ENCODE results near the gene TSHZ2. TPM values are rescaled to one million over a fixed set of nuclear protein-coding genes. Genes with fewer than 3 reads are reported as not detected.

TSHZ2 gene
- total and polyA plus RNA-seq, 9 of the 15 experiments (the other 6 are each of a cell fraction or from before 2014, with no cell fraction given): 0.03 to 0.20 (median 0.05) TPM; not detected in 4

DNA sequence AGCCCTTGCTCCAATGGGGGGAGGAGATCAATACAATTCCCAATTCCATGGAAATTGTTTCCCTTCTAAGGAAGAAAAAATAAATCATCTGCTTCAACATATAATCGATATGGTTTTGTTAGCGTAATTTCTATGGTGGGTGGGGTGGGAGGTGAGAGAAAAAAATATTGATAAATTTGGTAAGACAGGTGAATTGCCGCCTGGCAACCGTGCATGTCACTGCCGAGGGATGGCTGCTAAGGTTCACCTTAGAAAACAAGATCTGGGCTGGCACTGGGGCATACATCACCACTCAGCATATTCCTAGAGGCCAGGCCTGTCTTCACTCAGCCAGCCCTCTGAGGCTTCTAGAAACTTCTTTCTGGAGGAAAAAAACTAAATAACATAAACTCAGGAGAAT lies 517.4 kb downstream of the TSHZ2 start (continued):
- TF ChIP-seq HOXB6 (CRISPR knock-in tag; IDR thresholded peaks at IDR 0.05; ENCODE audit: borderline replicate concordance): no peak
- TF ChIP-seq SAP30 (IDR thresholded peaks at IDR 0.05; ENCODE audit: borderline replicate concordance, insufficient read depth, low read depth, low read length, poor library complexity, severe bottlenecking): no peak
- TF ChIP-seq, protein P1, sequence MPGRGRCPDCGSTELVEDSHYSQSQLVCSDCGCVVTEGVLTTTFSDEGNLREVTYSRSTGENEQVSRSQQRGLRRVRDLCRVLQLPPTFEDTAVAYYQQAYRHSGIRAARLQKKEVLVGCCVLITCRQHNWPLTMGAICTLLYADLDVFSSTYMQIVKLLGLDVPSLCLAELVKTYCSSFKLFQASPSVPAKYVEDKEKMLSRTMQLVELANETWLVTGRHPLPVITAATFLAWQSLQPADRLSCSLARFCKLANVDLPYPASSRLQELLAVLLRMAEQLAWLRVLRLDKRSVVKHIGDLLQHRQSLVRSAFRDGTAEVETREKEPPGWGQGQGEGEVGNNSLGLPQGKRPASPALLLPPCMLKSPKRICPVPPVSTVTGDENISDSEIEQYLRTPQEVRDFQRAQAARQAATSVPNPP (IDR thresholded peaks at IDR 0.05; ENCODE audit: borderline replicate concordance, insufficient read depth, insufficient read length): no peak
- TF ChIP-seq RCOR1 (IDR thresholded peaks at IDR 0.05; ENCODE audit: borderline replicate concordance in 1 of 2, low read depth in 2 of 2, low read length in 2 of 2): no peak
- no peak for TF ChIP-seq ZNF780A (CRISPR knock-in tag; IDR thresholded peaks at IDR 0.05)
- no peak for TF ChIP-seq ZNF124 (CRISPR knock-in tag; IDR thresholded peaks at IDR 0.05)
- no peak for TF ChIP-seq NFXL1 (CRISPR knock-in tag; IDR thresholded peaks at IDR 0.05)
- no peak for TF ChIP-seq ZNF589 (CRISPR knock-in tag; IDR thresholded peaks at IDR 0.05; ENCODE audit: low read depth)

DNA sequence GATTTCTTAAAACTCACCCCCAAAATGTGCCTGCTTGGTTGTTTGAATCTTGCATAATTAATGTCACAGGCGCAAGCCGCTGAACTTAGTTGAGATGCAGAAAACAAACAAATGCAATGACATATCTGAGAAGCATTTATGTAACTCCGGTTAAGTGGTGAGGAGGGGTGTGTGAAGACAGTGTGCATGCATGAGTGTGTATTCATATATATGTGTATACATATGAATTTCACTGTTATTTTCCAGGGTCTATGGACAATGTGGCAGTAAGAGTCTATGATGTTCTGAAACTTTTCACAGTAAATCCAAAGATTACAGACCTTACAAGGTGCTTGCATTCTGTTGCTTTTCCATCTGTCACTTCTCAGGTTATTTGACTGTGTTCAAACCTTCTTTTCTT lies 518.5 kb downstream of the TSHZ2 start:
- no peaks in the 10 kb centered on the region for H3K4me1 ChIP-seq (replicated peaks in 1 of 2; ENCODE audit: control insufficient read depth in 2 of 2, insufficient read depth in 2 of 2, low read length in 2 of 2)
- no peaks in the 10 kb centered on the region for H3K36me3 ChIP-seq (ENCODE audit: control insufficient read depth, insufficient read depth, low read length)
- intact Hi-C loops (cut with micrococcal nuclease) (loop anchor here (5.0 kb wide), 1 partner anchor 68 kb away; no protein-coding TSS in a partner anchor), in situ Hi-C loops (cut with MboI) (no loop called here)
- H4K20me1 ChIP-seq (replicated peaks; ENCODE audit: control insufficient read depth, insufficient read depth, low read length): no peaks in the 10 kb centered on the region
- DNase-seq (ENCODE audit: extremely low read depth in 1 of 4, low spot score in 3 of 4) (no peak), ATAC-seq (no peak), FAIRE-seq (no peak)
- H3K27me3 ChIP-seq (ENCODE audit: control insufficient read depth in 2 of 2, insufficient read depth in 2 of 2, low read length in 2 of 2): peaks cover 6 to 19% of the 10 kb centered on the region in 2 experiments
- no peak overlapping the region for H3K4me2 ChIP-seq (ENCODE audit: insufficient read depth, low read length)
- no peaks in the 10 kb centered on the region for H3K9me1 ChIP-seq (ENCODE audit: control insufficient read depth, insufficient read depth, low read length)
- 3% methylated on average over 3 of the region's 3 CpGs for WGBS (ENCODE audit: insufficient coverage, low coverage, missing lambda C conversion rate)
- no peak overlapping the region for H3K27ac ChIP-seq (ENCODE audit: extremely low read depth, low read depth, low read length)
- no peak overlapping the region for H3K9ac ChIP-seq (ENCODE audit: insufficient read depth in 1 of 2, low read depth in 2 of 2, low read length in 2 of 2)
- no peak overlapping the region for H3K4me3 ChIP-seq
- H3K79me2 ChIP-seq (ENCODE audit: control insufficient read depth, insufficient read depth, low read length): no peaks in the 10 kb centered on the region
- no TSS peak for BruUV-seq (replicated peaks)
- no peak overlapping the region for H2AFZ ChIP-seq (ENCODE audit: low read depth, low read length)
- CTCF ChIA-PET (ENCODE audit: low intra/inter-chr PET ratio): no interaction called here
- POLR2A ChIA-PET: no interaction called here
- H3K9me3 ChIP-seq (replicated peaks; ENCODE audit: control insufficient read depth, insufficient read depth, low read depth, low read length): no peaks in the 10 kb centered on the region
- no peak for TF ChIP-seq ZC3H11A (IDR thresholded peaks at IDR 0.05; ENCODE audit: low read depth, low read length)
- no peak for TF ChIP-seq ZBTB7A (IDR thresholded peaks at IDR 0.05; ENCODE audit: borderline replicate concordance, control insufficient read depth, low read depth, low read length)
- TF ChIP-seq BCOR (IDR thresholded peaks at IDR 0.05): no peak
- no peak for TF ChIP-seq PTBP1 (IDR thresholded peaks at IDR 0.05; ENCODE audit: low read depth, low read length)
- TF ChIP-seq, protein P2, sequence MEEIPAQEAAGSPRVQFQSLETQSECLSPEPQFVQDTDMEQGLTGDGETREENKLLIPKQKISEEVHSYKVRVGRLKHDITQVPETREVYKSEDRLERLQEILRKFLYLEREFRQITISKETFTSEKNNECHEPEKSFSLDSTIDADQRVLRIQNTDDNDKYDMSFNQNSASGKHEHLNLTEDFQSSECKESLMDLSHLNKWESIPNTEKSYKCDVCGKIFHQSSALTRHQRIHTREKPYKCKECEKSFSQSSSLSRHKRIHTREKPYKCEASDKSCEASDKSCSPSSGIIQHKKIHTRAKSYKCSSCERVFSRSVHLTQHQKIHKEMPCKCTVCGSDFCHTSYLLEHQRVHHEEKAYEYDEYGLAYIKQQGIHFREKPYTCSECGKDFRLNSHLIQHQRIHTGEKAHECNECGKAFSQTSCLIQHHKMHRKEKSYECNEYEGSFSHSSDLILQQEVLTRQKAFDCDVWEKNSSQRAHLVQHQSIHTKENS (CRISPR knock-in tag; IDR thresholded peaks at IDR 0.05): no peak
- TF ChIP-seq GABPB1 (CRISPR knock-in tag; IDR thresholded peaks at IDR 0.05): no peak
- no peak for TF ChIP-seq ETV6 (IDR thresholded peaks at IDR 0.05; ENCODE audit: borderline replicate concordance in 1 of 2, low read depth in 2 of 2, low read length in 1 of 2)
- TF ChIP-seq ETV6 (CRISPR knock-in tag; IDR thresholded peaks at IDR 0.05; ENCODE audit: borderline replicate concordance): no peak
- TF ChIP-seq NR1H2 (CRISPR knock-in tag; IDR thresholded peaks at IDR 0.05): no peak
- TF ChIP-seq, protein P3, sequence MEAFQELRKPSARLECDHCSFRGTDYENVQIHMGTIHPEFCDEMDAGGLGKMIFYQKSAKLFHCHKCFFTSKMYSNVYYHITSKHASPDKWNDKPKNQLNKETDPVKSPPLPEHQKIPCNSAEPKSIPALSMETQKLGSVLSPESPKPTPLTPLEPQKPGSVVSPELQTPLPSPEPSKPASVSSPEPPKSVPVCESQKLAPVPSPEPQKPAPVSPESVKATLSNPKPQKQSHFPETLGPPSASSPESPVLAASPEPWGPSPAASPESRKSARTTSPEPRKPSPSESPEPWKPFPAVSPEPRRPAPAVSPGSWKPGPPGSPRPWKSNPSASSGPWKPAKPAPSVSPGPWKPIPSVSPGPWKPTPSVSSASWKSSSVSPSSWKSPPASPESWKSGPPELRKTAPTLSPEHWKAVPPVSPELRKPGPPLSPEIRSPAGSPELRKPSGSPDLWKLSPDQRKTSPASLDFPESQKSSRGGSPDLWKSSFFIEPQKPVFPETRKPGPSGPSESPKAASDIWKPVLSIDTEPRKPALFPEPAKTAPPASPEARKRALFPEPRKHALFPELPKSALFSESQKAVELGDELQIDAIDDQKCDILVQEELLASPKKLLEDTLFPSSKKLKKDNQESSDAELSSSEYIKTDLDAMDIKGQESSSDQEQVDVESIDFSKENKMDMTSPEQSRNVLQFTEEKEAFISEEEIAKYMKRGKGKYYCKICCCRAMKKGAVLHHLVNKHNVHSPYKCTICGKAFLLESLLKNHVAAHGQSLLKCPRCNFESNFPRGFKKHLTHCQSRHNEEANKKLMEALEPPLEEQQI (IDR thresholded peaks at IDR 0.05): no peak
- TF ChIP-seq SAFB (IDR thresholded peaks at IDR 0.05; ENCODE audit: borderline replicate concordance, low read depth, low read length): no peak
